Inflammatory macrophage treated with lipopolysaccharide for 4 hours (primary cell): ENCODE data around the gene CTPS1.

Experiments used
- DNase-seq: peaks from one replicate; pipeline ENCODE4 v3.0.0-alpha.2; 2020

Gene CTPS1

DNA sequence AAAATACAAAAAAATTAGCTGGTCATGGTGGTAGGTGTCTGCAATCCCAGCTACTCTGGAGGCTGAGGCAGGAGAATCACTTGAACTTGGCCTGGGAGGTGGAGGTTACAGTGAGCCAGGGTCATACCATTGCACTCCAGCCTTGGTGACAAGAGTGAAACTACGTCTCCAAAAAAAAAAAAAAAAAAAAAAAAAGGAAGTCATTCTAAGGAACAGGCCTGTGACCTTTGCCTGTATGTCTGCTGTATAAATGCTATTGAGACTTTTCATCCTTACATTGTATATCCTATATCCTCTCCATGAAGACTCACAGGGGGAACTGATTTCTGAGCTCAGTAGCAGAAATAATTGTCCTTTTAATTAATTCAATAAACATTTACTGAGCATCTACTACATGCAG lies 7.5 kb upstream of the CTPS1 start:
- DNase-seq = peak; percentile 69

GRCh38 chr1:40973912-40974311 lies 5.6 kb upstream of the CTPS1 start:
- no peak for DNase-seq

DNA sequence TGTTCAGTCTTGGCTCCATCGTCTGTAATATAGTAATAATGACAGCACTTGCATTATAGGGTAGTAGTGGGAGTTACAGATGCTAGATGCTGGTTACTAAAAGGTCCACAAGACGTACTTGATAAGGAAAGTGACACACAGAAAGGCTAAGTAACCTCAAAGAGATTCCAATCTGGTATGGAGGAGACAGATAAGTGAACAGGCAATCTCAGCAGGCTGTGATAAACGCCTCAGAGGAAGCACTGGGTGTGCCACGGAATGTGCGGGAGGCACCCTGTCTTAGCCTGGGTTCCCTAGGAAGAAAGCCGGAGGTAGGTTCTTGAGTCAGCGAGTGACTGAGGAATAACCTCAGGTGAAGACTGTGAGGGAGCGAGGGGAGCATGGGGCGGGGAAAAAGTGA lies 4.6 kb upstream of the CTPS1 start:
- DNase-seq = no peak

- no peak for DNase-seq
Measured at GRCh38 chr1:40976952-40977690, 2.4 kb upstream of the CTPS1 start.

DNA sequence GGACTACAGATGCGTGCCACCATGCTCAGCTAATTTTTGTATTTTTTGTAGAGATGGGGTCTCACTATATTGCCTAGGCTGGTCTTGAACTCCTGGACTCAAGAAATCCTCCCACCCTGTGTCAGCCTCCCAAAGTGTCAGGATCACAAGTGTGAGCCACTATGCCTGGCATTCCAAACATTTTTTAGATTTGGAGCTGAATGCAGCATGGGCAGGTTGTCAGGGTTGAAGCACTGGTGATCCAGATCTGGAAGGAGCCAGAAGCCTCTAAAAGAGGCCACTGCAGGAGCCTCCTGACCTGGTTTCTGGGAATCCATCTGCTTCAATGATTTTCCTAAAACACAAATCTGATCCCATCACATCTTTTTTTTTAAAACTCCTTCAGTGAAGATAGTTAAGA lies 1.8 kb upstream of the CTPS1 start:
- no peak for DNase-seq

- DNase-seq = no peak
Measured at GRCh38 chr1:40978886-40979240, 633 bp upstream of the CTPS1 start.

GRCh38 chr1:40980068-40980452 lies 564 bp downstream of the CTPS1 start:
- DNase-seq = no peak

DNA sequence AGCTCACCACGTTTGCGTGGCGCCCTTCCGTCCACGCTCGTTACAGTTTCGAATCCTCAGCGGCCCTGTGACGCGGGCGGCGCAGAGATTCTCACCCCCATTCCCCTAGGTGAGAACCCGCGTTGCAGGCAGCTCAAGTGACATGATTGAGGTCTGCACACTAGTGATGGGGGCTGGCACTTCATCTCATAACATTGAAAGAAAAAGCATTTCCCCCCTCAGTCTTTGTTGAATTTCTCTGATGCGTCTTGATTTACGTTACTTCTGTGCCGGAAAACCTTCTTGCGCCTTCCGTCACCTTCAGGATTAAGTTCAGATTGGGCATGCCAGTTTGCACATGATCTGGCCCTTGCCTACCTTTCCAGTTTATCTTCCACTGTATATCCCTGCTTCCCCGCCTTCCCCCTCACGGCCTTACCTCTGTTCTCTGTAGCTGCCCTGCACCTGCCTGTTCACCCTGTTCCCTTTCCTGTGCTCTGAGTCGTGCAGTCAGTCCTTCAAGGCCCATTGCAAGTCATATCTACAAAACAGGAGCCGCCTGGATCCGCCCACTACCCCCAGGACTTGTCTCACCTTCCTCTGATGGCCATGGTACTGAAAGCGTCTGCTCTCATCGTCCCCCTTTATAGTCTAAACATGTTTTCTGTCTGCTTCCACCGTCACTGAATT lies 1.1 kb downstream of the CTPS1 start:
- peak; percentile 31 for DNase-seq

- DNase-seq = no peak
Measured at GRCh38 chr1:40981691-40982448, 2.4 kb downstream of the CTPS1 start.

DNA sequence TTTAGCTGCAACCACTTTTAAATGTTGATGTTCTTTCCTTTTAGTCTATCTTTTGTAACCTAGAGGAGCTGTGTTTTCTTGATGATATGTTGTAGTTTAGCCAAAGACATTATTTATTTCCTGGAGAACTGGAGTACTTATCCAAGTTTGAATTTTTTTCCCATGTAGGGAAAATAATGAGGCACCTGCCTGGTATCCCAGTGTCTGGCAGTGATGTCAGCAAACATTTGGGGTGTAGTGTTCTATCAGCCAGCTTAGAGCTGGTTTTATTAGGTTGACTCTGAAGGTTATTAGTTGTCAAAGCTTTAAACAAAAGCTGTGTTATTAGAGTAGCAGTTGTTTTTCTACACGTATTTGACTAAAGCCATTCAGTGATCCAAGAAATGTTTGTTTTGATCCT lies 3.2 kb downstream of the CTPS1 start:
- DNase-seq = no peak

GRCh38 chr1:40983286-40983685 lies 3.8 kb downstream of the CTPS1 start:
- no peak for DNase-seq

DNA sequence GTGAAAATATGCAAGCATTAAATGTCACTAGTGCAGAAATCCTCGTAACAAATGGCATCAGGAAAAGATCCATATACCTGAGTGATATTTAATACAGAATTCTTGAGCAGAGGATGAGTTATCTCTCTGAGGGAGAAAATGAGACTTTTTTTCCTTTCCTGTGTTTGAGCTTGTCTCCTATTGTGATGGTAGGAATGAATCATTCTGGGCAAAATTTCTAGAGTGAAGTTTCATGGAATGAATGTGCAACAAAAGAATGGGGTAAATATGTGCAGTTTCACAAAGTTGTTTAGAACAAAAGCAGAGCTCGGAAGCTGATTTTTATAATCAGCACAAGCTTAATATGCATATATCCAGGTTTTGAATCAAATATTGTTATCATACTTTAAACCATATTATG lies 4.6 kb downstream of the CTPS1 start:
- no peak for DNase-seq

DNA sequence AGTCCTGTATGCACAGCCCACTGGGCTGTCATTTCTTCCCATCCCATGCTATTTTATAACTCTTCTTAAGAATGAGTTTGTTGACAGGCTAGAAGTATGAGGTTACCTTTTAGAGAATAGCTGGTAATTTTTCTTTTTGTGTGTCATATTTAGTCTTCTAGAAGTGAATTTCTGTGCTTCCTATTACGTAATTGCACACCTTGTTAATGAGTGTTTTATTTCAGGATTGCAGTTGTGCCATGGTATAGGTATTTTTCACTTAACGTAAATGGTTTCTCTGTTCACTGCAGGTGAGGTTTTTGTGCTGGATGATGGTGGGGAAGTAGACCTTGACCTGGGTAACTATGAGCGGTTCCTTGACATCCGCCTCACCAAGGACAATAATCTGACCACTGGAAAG lies 5.0 kb downstream of the CTPS1 start:
- DNase-seq = no peak

GRCh38 chr1:40985161-40985560 lies 5.7 kb downstream of the CTPS1 start:
- DNase-seq = no peak

- DNase-seq = no peak
Measured at GRCh38 chr1:40985875-40986274, 6.4 kb downstream of the CTPS1 start.

GRCh38 chr1:40986328-40986783 lies 6.9 kb downstream of the CTPS1 start:
- no peak for DNase-seq

- DNase-seq = no peak
Measured at GRCh38 chr1:40986956-40987355, 7.5 kb downstream of the CTPS1 start.

DNA sequence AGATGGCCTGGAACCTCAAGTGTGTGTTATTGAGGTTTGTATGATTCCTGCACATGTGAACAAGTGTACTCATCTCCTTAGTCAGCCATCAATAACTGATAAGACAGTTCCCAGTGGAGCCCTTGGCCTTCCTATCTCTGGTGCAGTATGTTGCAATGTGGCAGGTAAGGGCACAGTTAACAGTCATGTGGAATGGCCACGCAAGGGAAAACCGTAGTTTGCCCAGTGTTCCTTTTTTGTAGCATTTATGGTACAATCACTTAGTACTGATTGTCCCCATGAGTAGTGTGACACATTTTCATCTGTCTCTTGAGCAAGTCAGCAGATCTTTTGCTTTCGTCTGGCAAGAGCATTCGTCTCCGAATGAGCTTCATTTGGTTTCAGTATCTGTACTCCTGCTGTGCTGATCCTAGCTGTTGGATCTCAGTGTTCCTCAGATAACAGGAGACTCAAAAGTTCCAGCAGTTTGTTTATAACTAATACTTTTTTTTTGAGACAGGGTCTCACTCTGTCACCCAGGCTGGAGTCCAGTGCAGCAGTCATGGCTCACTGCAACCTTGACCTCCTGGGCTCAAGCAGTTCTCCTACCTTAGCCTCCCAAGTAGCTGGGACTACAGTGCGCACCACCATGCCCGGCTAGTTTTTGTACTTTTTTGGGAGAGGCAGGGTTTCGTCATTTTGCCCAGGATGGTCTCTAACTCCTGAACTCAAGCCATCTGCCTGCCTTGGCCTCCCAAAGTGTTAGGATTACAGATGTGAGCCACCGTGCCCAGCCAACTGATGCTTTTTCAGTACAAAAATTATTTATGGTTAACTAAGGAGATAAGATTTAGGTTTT lies 8.2 kb downstream of the CTPS1 start:
- no peak for DNase-seq

- DNase-seq = no peak
Measured at GRCh38 chr1:40988280-40988679, 8.8 kb downstream of the CTPS1 start.

GRCh38 chr1:40989066-40989465 lies 9.6 kb downstream of the CTPS1 start:
- DNase-seq = no peak

- DNase-seq = no peak
Measured at GRCh38 chr1:40997096-40997495, 17.6 kb downstream of the CTPS1 start.

DNA sequence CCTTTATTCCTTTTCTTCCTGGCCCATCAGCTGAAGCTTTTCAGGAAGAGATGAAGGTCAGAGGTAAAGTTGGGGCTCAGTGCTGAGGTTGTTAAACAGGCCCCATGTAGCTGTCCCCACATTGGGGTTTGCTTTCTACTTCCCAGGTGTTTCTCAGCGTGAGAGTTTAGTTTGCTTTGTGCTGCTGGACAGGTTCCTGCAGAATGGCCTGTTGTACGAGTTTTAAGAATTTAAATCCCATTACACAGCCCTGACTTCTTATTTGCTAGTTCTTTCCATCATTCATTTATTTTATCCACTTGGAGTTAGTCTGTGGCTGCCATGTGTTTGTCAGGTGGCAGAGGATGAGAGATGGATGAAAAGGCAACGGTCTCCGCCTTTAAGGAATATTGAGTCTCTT lies 19.2 kb downstream of the CTPS1 start:
- DNase-seq = no peak

GRCh38 chr1:41003127-41003639 lies 23.7 kb downstream of the CTPS1 start:
- no peak for DNase-seq
